GM21526 (cell line): Measurements from ENCODE around the gene SH3BP2.

ENCODE experiments used
- ATAC-seq: cut with Tn5 transposase; IDR thresholded peaks from one replicate; pipeline ENCODE4 v1.9.1; 2021; ENCODE audit warnings: moderate library complexity; ENCODE audit not compliant: unreplicated experiment, low FRiP score

Gene SH3BP2

GRCh38 chr4:2816401-2816954, 23.6 kb downstream of the SH3BP2 start:
- no peak for ATAC-seq

DNA sequence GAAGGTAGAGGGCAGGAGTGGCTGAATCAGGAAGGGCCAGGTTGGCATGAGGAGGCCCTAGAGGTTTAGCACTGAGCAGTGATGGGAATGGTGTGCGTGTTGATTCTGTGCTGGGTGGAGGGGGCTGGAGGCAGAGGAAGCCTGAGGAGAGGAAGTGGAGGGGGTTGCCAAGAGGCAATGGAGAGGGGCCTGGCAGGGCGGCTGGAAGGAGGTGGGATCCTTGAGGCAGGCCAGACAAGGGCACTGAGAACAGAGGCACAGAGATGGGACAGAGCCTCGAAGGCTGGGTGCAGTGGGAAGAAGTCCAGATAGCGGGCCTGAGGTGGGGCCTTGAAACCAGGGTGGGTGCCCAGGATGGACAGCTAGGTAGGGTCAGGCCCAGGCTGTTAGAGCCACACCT, 24.3 kb downstream of the SH3BP2 start:
- ATAC-seq: no peak

GRCh38 chr4:2817701-2818350, 24.9 kb downstream of the SH3BP2 start:
- no peak for ATAC-seq

- no peak for ATAC-seq
Measured at GRCh38 chr4:2818351-2818939, 25.6 kb downstream of the SH3BP2 start.

GRCh38 chr4:2819244-2820215, 26.6 kb downstream of the SH3BP2 start:
- ATAC-seq: no peak

DNA sequence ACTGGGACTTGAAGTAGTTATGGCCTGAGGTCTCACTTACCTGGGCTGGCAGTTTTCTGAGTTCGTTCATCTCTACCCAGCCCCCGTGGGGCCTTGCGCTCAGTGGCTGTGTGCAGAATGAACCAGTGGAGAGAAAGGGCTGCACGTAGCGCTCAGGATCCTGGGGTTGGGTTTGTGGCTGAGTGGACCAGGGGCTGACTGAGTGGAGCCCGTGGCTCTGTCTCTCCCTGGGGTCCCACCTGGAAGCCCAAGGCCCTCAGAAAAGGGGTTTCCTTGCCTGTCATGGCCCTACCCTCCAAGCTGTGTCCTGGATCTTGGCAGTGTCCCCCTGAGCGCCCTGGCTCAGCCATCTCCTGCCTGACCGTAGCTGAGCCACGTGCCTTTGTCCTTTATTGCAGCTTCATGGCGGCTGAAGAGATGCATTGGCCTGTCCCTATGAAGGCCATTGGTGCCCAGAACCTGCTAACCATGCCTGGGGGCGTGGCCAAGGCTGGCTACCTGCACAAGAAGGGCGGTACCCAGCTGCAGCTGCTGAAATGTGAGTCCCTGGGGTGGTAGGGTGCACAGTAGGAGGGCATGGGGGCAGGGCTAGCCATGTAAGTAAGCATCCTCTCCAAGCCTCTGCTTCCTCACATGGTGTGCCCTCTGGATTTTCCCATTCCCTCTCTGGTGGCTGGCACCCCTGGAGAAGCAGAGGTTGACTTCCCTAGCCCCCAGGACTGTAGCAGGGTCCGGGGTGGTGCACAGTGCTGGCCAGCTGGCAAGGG, 27.5 kb downstream of the SH3BP2 start:
- no peak for ATAC-seq

GRCh38 chr4:2822461-2823300, 29.8 kb downstream of the SH3BP2 start:
- ATAC-seq: no peak

DNA sequence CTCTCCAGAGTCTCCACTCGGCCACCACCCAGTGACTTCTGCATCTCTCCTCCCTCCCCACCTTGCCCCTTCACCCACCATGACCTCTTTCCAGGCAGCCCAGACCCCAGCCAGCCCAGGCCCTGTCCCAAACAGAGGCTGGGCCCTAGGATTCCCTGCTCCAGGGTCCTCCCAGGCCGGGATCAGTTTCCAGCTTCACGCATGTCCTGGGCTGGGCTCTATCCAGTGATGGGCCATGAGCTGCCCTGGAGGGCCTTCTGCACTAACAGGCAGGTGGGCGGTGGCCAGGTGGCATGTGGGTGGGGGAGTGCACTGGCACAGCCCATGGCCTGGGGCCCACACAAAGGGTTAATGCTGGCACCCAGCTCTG, 30.4 kb downstream of the SH3BP2 start:
- ATAC-seq: no peak

GRCh38 chr4:2823671-2824328, 30.9 kb downstream of the SH3BP2 start:
- ATAC-seq: no peak

DNA sequence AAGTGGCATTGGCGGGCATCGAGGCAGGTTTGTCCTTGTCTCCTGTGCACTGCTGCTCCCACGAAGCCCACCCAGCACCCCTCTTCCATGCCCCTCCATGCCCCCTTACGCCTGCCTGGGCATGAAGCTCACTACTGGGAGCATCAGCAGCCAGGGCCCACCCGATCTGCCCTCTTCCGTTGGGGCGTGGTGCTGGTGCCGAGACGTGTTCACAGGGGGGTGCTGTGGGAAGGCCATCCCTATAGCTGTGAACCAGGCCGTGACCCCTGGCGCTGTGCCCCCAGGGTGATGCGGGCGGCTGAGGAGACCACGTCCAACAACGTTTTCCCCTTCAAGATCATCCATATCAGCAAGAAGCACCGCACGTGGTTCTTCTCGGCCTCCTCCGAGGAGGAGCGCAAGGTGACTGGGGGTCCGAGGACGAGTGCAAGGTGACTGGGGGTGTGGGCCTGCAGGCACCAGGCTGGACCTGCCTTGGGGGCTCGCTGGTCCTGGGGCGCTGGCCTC, 31.5 kb downstream of the SH3BP2 start:
- ATAC-seq: no peak

DNA sequence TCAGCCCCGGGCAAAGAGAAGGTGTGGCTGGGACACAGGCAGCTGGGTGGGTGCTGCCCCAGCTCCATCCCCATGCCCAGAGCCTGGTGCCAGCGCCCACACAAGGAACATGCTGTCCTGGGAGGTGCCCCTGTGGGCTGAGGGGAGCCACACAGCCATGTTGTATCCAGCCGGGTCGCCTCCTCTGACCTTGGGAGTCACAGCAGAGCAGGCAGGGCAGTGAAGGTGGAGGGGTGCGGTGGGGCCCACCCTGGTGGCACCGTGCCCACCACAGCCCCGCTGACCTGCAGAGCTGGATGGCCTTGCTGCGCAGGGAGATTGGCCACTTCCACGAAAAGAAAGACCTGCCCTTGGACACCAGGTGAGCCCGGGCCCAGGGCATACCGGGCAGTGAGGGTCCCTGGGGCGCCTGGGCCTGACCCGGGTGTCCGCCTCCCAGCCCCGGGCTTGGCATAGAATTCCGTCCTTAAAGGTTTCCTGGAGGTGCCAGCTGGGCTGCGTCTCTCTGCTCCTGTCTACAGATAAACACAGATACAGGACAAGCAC, 32.0 kb downstream of the SH3BP2 start:
- no peak for ATAC-seq

DNA sequence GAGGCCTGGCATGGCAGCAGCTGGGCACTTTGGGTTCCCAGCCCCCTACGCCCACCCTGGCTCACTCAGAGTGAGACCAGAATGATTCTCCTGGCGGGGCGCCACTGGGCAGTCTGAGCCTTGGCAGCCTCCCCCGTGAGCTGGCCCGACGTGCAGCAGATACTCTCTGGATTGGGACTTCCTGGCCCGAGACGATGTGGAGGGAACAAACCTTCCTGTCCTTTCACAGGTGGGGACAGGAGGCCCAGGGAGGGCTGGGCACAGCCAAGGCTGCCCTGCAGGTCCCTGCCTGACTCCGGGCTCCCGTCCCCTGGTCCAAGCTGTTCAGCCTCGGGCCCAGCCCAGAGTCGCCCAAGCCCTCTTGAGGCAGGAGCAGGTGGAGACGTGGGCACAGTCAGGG, 32.9 kb downstream of the SH3BP2 start:
- no peak for ATAC-seq

GRCh38 chr4:2827071-2827873, 34.4 kb downstream of the SH3BP2 start:
- ATAC-seq: no peak

DNA sequence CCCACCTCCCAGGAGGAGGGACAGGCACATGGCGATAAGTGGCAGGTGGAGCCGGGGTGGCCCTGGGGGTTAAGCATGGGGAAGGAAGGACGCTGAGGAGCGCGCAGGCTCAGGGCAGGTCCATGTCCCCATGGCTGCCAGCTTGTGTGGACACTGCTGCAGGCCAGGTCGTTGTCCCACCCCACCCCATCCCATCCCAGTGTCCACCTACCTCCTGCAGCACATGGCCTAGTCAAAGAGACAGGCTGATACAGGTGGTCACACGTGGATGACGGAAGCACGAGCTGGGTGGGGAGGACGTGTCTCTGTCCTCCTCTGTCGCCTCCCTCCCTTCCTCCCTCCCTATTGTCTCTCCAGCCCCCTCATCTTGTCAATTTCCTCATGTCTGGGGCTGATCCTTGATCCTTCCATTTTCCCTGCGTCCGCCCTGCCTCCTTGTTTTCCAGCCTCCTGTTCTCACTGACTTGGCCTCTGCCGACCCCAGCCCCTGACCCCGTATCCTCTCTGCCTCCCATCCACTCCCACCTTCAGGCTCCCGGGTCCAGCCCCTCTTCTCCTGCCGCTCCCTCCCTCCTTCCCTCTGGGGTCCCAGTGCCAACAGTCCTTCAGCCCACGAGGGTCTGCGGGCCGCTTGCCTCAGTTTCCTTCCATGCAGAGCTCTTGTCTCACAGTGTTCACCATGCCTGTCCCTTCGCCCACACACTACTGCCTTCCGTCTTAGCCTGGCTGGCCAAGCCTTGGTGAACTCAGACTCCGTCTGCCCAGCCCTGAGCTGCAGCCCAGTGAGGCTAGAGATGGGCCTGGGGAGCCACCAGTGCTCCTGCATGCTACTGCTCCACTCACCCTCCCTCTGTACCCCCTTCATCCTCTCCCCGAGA, 35.2 kb downstream of the SH3BP2 start:
- no peak for ATAC-seq

GRCh38 chr4:2828758-2829181, 35.9 kb downstream of the SH3BP2 start:
- ATAC-seq: no peak

DNA sequence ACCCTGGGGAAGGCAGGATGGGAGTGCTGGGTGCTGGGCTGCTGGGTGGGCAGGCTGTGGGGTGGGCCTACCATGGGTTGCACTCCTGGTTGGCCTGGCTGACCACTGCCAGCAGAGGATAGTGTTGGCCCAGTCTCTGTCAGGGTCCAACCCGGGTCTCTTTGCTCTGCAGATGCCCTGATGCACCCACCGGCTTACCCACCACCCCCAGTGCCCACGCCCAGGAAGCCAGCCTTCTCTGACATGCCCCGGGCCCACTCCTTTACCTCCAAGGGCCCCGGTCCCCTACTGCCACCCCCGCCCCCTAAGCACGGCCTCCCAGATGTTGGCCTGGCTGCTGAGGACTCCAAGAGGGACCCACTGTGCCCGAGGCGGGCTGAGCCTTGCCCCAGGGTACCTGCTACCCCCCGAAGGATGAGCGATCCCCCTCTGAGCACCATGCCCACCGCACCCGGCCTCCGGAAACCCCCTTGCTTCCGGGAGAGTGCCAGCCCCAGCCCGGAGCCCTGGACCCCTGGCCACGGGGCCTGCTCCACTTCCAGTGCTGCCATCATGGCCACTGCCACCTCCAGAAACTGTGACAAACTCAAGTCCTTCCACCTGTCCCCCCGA, 36.5 kb downstream of the SH3BP2 start:
- ATAC-seq: no peak
